ENCODE results near the gene TTLL1.

The TTLL1 gene

GRCh38 chr22:43001271-43002201 is 87.7 kb downstream of the TTLL1 start:
- no peak overlapping the region for H3K27ac ChIP-seq (ENCODE audit: low read depth, low read length, poor library complexity, severe bottlenecking)
- H3K4me2 ChIP-seq (ENCODE audit: low read length), result no peak overlapping the region
- no peaks in the 10 kb centered on the region for H3K4me1 ChIP-seq (ENCODE audit: insufficient read depth, low read length, severe bottlenecking)
- H4K20me1 ChIP-seq (ENCODE audit: insufficient read depth, low read length), result no peaks in the 10 kb centered on the region
- H3K9me3 ChIP-seq (ENCODE audit: low read length), result no peaks in the 10 kb centered on the region
- H2AFZ ChIP-seq (ENCODE audit: low read length), result no peak overlapping the region
- no peak overlapping the region for H3K4me3 ChIP-seq (ENCODE audit: low read depth, low read length, poor library complexity, severe bottlenecking)
- no peak overlapping the region for H3K9ac ChIP-seq (ENCODE audit: low read length)
- no peaks in the 10 kb centered on the region for H3K9me2 ChIP-seq (ENCODE audit: low read depth, low read length)
- H3K36me3 ChIP-seq (ENCODE audit: insufficient read depth, low read length), result no peaks in the 10 kb centered on the region
- H3F3A ChIP-seq (ENCODE audit: insufficient read depth, low read length), result no peaks in the 10 kb centered on the region
- TF ChIP-seq EZH2 (IDR thresholded peaks at IDR 0.05; ENCODE audit: borderline replicate concordance, low read length) (no peak), CTCF (IDR thresholded peaks at IDR 0.05; ENCODE audit: low read length) (no peak)
- no peaks in the 10 kb centered on the region for H3K27me3 ChIP-seq (ENCODE audit: insufficient read depth, low read length)
- no peaks in the 10 kb centered on the region for H3K79me2 ChIP-seq (ENCODE audit: insufficient read depth, low read length)

GRCh38 chr22:43000441-43001175 is 88.6 kb downstream of the TTLL1 start:
- no peak overlapping the region for H3K9ac ChIP-seq (ENCODE audit: low read length)
- no peaks in the 10 kb centered on the region for H3K36me3 ChIP-seq (ENCODE audit: insufficient read depth, low read length)
- no peak overlapping the region for H3K4me3 ChIP-seq (ENCODE audit: low read depth, low read length, poor library complexity, severe bottlenecking)
- no peak overlapping the region for H2AFZ ChIP-seq (ENCODE audit: low read length)
- no peaks in the 10 kb centered on the region for H4K20me1 ChIP-seq (ENCODE audit: insufficient read depth, low read length)
- H3K9me3 ChIP-seq (ENCODE audit: low read length), result no peaks in the 10 kb centered on the region
- H3K27me3 ChIP-seq (ENCODE audit: insufficient read depth, low read length), result no peaks in the 10 kb centered on the region
- H3K4me1 ChIP-seq (ENCODE audit: insufficient read depth, low read length, severe bottlenecking), result no peaks in the 10 kb centered on the region
- no peaks in the 10 kb centered on the region for H3F3A ChIP-seq (ENCODE audit: insufficient read depth, low read length)
- H3K27ac ChIP-seq (ENCODE audit: low read depth, low read length, poor library complexity, severe bottlenecking), result no peak overlapping the region
- no peaks in the 10 kb centered on the region for H3K9me2 ChIP-seq (ENCODE audit: low read depth, low read length)
- no peak overlapping the region for H3K4me2 ChIP-seq (ENCODE audit: low read length)
- no peak for TF ChIP-seq CTCF (IDR thresholded peaks at IDR 0.05; ENCODE audit: low read length)
- TF ChIP-seq EZH2 (IDR thresholded peaks at IDR 0.05; ENCODE audit: borderline replicate concordance, low read length), result no peak
- no peaks in the 10 kb centered on the region for H3K79me2 ChIP-seq (ENCODE audit: insufficient read depth, low read length)

DNA sequence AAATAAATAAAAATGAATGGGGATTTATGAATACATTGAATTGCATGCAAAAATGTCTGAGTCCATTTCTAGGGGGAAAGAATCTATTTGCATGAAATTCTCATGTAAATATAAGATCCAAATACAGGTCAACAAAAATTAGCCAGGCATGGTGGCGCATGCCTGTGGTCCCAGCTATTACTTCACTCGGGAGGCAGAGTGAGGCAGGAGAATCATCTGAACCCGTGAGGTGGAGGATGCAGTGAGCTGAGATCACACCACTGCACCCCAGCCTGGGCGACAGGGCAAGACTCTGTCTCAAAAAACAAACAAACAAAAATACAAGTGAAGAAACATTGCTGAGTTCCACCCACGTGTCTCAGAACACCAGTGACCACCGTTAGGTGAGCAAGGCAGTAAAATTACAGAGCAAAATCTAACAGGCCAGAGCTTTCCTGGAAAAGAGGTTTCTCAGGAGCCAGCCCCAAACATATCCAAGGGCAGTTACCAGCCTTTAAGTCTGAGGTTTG is 91.6 kb downstream of the TTLL1 start:
- H3K4me1 ChIP-seq (ENCODE audit: insufficient read depth, low read length, severe bottlenecking), result peaks cover 9% of the 10 kb centered on the region
- H3K79me2 ChIP-seq (ENCODE audit: insufficient read depth, low read length), result no peaks in the 10 kb centered on the region
- H3K9me2 ChIP-seq (ENCODE audit: low read depth, low read length), result no peaks in the 10 kb centered on the region
- no peak overlapping the region for H3K4me3 ChIP-seq (ENCODE audit: low read depth, low read length, poor library complexity, severe bottlenecking)
- no peaks in the 10 kb centered on the region for H3K27me3 ChIP-seq (ENCODE audit: insufficient read depth, low read length)
- H3K36me3 ChIP-seq (ENCODE audit: insufficient read depth, low read length), result no peaks in the 10 kb centered on the region; the same call in 1 of the 2 replicates
- H3F3A ChIP-seq (ENCODE audit: insufficient read depth, low read length), result no peaks in the 10 kb centered on the region
- H3K9ac ChIP-seq (ENCODE audit: low read length), result no peak overlapping the region
- no peak overlapping the region for H3K4me2 ChIP-seq (ENCODE audit: low read length)
- no peaks in the 10 kb centered on the region for H4K20me1 ChIP-seq (ENCODE audit: insufficient read depth, low read length)
- H3K27ac ChIP-seq (ENCODE audit: low read depth, low read length, poor library complexity, severe bottlenecking), result no peak overlapping the region
- no peaks in the 10 kb centered on the region for H3K9me3 ChIP-seq (ENCODE audit: low read length)
- TF ChIP-seq CTCF (IDR thresholded peaks at IDR 0.05; ENCODE audit: low read length) (no peak), EZH2 (IDR thresholded peaks at IDR 0.05; ENCODE audit: borderline replicate concordance, low read length) (no peak)
- H2AFZ ChIP-seq (ENCODE audit: low read length), result no peak overlapping the region

Data from OCI-LY1 (cell line).